ENCODE measurements around the gene PERM1. TPM values are rescaled to one million over a fixed set of nuclear protein-coding genes. Genes with fewer than 3 reads are reported as not detected.
"Not testable (repeated sequence)": the region's sequence is repeated elsewhere in the genome, so short reads cannot be mapped to it uniquely, and the experiment has no call there.

Gene PERM1
- total RNA-seq, 4 donors from 2014 or later = 0.39 to 1.9 (median 1.4) TPM; not detected in 1

- Histone ChIP-seq H3K4me3 (no peak overlapping the region), H3K36me3 (no peaks in the 10 kb centered on the region), H3K4me1 (peaks cover 0 to 2% (median 0%) of the 10 kb centered on the region in 3 donors), H3K9me3 (peaks cover 0 to 17% (median 0%) of the 10 kb centered on the region in 3 donors), H3K27me3 (peaks cover 14% of the 10 kb centered on the region), H3K27ac (no peak overlapping the region)
- TF ChIP-seq POLR2AphosphoS5 (IDR thresholded peaks at IDR 0.05) (no peak), POLR2A (IDR thresholded peaks at IDR 0.05) (no peak), EP300 (IDR thresholded peaks at IDR 0.05) (no peak)
- TF ChIP-seq, protein P1, sequence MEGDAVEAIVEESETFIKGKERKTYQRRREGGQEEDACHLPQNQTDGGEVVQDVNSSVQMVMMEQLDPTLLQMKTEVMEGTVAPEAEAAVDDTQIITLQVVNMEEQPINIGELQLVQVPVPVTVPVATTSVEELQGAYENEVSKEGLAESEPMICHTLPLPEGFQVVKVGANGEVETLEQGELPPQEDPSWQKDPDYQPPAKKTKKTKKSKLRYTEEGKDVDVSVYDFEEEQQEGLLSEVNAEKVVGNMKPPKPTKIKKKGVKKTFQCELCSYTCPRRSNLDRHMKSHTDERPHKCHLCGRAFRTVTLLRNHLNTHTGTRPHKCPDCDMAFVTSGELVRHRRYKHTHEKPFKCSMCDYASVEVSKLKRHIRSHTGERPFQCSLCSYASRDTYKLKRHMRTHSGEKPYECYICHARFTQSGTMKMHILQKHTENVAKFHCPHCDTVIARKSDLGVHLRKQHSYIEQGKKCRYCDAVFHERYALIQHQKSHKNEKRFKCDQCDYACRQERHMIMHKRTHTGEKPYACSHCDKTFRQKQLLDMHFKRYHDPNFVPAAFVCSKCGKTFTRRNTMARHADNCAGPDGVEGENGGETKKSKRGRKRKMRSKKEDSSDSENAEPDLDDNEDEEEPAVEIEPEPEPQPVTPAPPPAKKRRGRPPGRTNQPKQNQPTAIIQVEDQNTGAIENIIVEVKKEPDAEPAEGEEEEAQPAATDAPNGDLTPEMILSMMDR (IDR thresholded peaks at IDR 0.05) = no peak
- ATAC-seq = no peak
- 92 to 100% methylated on average over 1 to 7 of the region's 7 CpGs for WGBS, 2 donors (ENCODE audit: low coverage in 1 of 2)
These were observed 10.5 kb upstream of the PERM1 start for GRCh38 chr1:992362-992761.

- WGBS, 2 donors (ENCODE audit: low coverage in 1 of 2) = 88 to 100% methylated on average over 6 to 10 of the region's 10 CpGs
- Histone ChIP-seq H3K36me3 (no peaks in the 10 kb centered on the region), H3K27ac (no peak overlapping the region), H3K4me1 (no peaks in the 10 kb centered on the region), H3K27me3 (peaks cover 11% of the 10 kb centered on the region), H3K4me3 (no peak overlapping the region), H3K9me3 (peaks cover 0 to 17% (median 0%) of the 10 kb centered on the region in 3 donors)
- ATAC-seq = no peak
- no peak for TF ChIP-seq POLR2A (IDR thresholded peaks at IDR 0.05)
- TF ChIP-seq, protein P1 (IDR thresholded peaks at IDR 0.05) = no peak
- no peak for TF ChIP-seq POLR2AphosphoS5 (IDR thresholded peaks at IDR 0.05)
- no peak for TF ChIP-seq EP300 (IDR thresholded peaks at IDR 0.05)
These were observed 10.0 kb upstream of the PERM1 start for GRCh38 chr1:991895-992294.

GRCh38 chr1:991275-991674, 9.4 kb upstream of the PERM1 start:
- not testable (repeated sequence) for ATAC-seq, H3K4me1 ChIP-seq, H3K4me3 ChIP-seq, H3K27ac ChIP-seq, H3K27me3 ChIP-seq, H3K36me3 ChIP-seq
- 79 to 97% methylated on average over 5 of the region's 6 CpGs for WGBS, 2 donors (ENCODE audit: low coverage in 1 of 2)
- peaks cover 0 to 17% (median 0%) of the 10 kb centered on the region in 3 donors for H3K9me3 ChIP-seq

GRCh38 chr1:988061-988460, 6.2 kb upstream of the PERM1 start:
- not testable (repeated sequence) for H3K4me1 ChIP-seq, ATAC-seq
- 80 to 95% methylated on average over 4 to 5 of the region's 5 CpGs for WGBS, 2 donors (ENCODE audit: low coverage in 1 of 2)

GRCh38 chr1:985126-985525, 3.2 kb upstream of the PERM1 start:
- Histone ChIP-seq H3K27me3 (peaks cover 58% of the 10 kb centered on the region), H3K27ac (no peak overlapping the region), H3K4me3 (no peak overlapping the region), H3K9me3 (no peaks in the 10 kb centered on the region), H3K4me1 (peaks cover 0 to 8% (median 3%) of the 10 kb centered on the region in 3 donors), H3K36me3 (no peaks in the 10 kb centered on the region)
- WGBS, 2 donors (ENCODE audit: low coverage in 1 of 2) = 65% methylated on average over 12 of the region's 13 CpGs; no CpG with 5 or more reads in 1 of the 2 donors
- no peak for TF ChIP-seq POLR2A (IDR thresholded peaks at IDR 0.05)
- no peak for TF ChIP-seq POLR2AphosphoS5 (IDR thresholded peaks at IDR 0.05)
- TF ChIP-seq, protein P1 (IDR thresholded peaks at IDR 0.05) = no peak
- no peak for TF ChIP-seq EP300 (IDR thresholded peaks at IDR 0.05)
- ATAC-seq = no peak

More at GRCh38 chr1:988061-988460, 6.2 kb upstream of the PERM1 start:
- Histone ChIP-seq H3K9me3 (peaks cover 0 to 17% (median 0%) of the 10 kb centered on the region in 3 donors), H3K27me3 (peaks cover 38% of the 10 kb centered on the region)
- H3K36me3 ChIP-seq, H3K4me3 ChIP-seq, H3K27ac ChIP-seq: not testable (repeated sequence)

- 50 to 56% methylated on average over 3 to 9 of the region's 12 CpGs for WGBS, 2 donors (ENCODE audit: low coverage in 1 of 2)
- H3K36me3 ChIP-seq = no peaks in the 10 kb centered on the region
- no peak for TF ChIP-seq EP300 (IDR thresholded peaks at IDR 0.05)
- ATAC-seq = no peak
- peak overlapping the region in 1 of 2 donors; percentile 24 for H3K4me3 ChIP-seq
- H3K27ac ChIP-seq = no peak overlapping the region
- H3K4me1 ChIP-seq = peaks cover 0 to 8% (median 3%) of the 10 kb centered on the region in 3 donors
- H3K9me3 ChIP-seq = no peaks in the 10 kb centered on the region
- peaks cover 60% of the 10 kb centered on the region for H3K27me3 ChIP-seq
These were observed 2.6 kb upstream of the PERM1 start for GRCh38 chr1:984476-984814.

All from gastroesophageal sphincter (tissue), 4 donors.